ENCODE results near the gene TLE1.

- no peak for TF ChIP-seq CTCF (conservative IDR thresholded peaks at IDR 0.05; ENCODE audit: low read depth, low read length)
- no peak for TF ChIP-seq EZH2 (IDR thresholded peaks at IDR 0.05; ENCODE audit: low read length, unreplicated experiment)
- TF ChIP-seq EZH2phosphoT487 (IDR thresholded peaks at IDR 0.05; ENCODE audit: borderline replicate concordance, low read length), result no peak
Observed at GRCh38 chr9:81669041-81669651, 20.2 kb downstream of the TLE1 start.

All from PC-3 (cell line).